H1 (cell line): ENCODE results near the gene LLGL1. TPM values are rescaled to one million over a fixed set of nuclear protein-coding genes. Genes with fewer than 3 reads are reported as not detected.

Experiments
- CTCF ChIA-PET: fragments of 300-600 bp; sonication (Branson Sonifier 250); formaldehyde crosslinking; loops from one replicate; lab custom pipeline; 2021; ENCODE audit not compliant: partially characterized antibody; lab: Charles Lee
- POLR2A ChIA-PET: fragments of 300-600 bp; sonication (Branson Sonifier 250); formaldehyde crosslinking; loops from one replicate; lab custom pipeline; 2021; ENCODE audit warnings: inconsistent platforms; ENCODE audit not compliant: partially characterized antibody; lab: Charles Lee
- DNase-seq, 2 experiments: peaks; one replicate each; pipeline versions ENCODE4 v3.0.0 to v3.0.0-alpha.2; 2010 to 2022; ENCODE audit warnings: low spot score in 2 of 2, low read depth in 1 of 2, mixed read lengths in 1 of 2
- FAIRE-seq: peaks from 2 replicates; lab custom pipeline; 2011; peaks lifted over from hg19 to GRCh38; lab: Jason Lieb, UNC
- H2AFZ ChIP-seq: 2 replicates; pipeline ENCODE4 v1.8.1; 2012; ENCODE audit warnings: low read length, inconsistent platforms
- H2AK5ac ChIP-seq: 2 replicates; pipeline ENCODE4 v1.6.1; 2013; ENCODE audit warnings: low read depth, low read length
- H2BK120ac ChIP-seq: replicated peaks from 2 replicates; pipeline ENCODE3; 2013; ENCODE audit warnings: low read depth, low read length, inconsistent platforms
- H2BK12ac ChIP-seq: 2 replicates; pipeline ENCODE4 v1.6.1; 2013; ENCODE audit warnings: low read depth, low read length
- H2BK15ac ChIP-seq: 2 replicates; pipeline ENCODE4 v1.6.1; 2013; ENCODE audit warnings: low read length
- H2BK20ac ChIP-seq: 2 replicates; pipeline ENCODE4 v1.6.1; 2013; ENCODE audit warnings: low read length
- H2BK5ac ChIP-seq: 2 replicates; pipeline ENCODE4 v1.6.1; 2013; ENCODE audit warnings: low read depth, low read length
- H3K14ac ChIP-seq: 2 replicates; pipeline ENCODE4 v1.6.1; 2013; ENCODE audit warnings: inconsistent platforms; ENCODE audit not compliant: insufficient read length
- H3K18ac ChIP-seq: 2 replicates; pipeline ENCODE4 v1.6.1; 2013; ENCODE audit warnings: low read length; ENCODE audit errors: extremely low read depth
- H3K23ac ChIP-seq: 2 replicates; pipeline ENCODE4 v1.6.1; 2013; ENCODE audit warnings: inconsistent platforms; ENCODE audit not compliant: insufficient read length
- H3K23me2 ChIP-seq: 2 replicates; pipeline ENCODE4 v1.6.1; 2013; ENCODE audit warnings: low read depth, low read length
- H3K27ac ChIP-seq: 2 replicates; pipeline ENCODE4 v1.6.1; 2011; ENCODE audit warnings: low read depth, low read length, inconsistent platforms
- H3K27me3 ChIP-seq, 4 experiments: replicated peaks in 1 of 4; 1 replicate in 1 of 4; 2 replicates in 3 of 4; pipeline versions ENCODE4 v1.6.1 to v1.8.1; 2011 to 2013; ENCODE audit warnings: low read length in 3 of 4, mild to moderate bottlenecking in 3 of 4, inconsistent platforms in 2 of 4, mixed read lengths in 2 of 4, moderate library complexity in 1 of 4; ENCODE audit not compliant: control insufficient read depth in 3 of 4, insufficient read depth in 3 of 4; ENCODE audit errors: extremely low read depth in 1 of 4
- H3K36me3 ChIP-seq, 4 experiments: 2 replicates each; pipeline versions ENCODE4 v1.6.1 to v1.8.1; 2011 to 2013; ENCODE audit warnings: mild to moderate bottlenecking in 4 of 4, low read length in 3 of 4, moderate library complexity in 2 of 4, control low read depth in 1 of 4, inconsistent platforms in 1 of 4; ENCODE audit not compliant: insufficient read depth in 4 of 4, control insufficient read depth in 2 of 4
- H3K4ac ChIP-seq: replicated peaks from 2 replicates; pipeline ENCODE3; 2013; ENCODE audit warnings: low read length, low read depth, mixed read lengths, inconsistent platforms; ENCODE audit not compliant: insufficient read length
- H3K4me1 ChIP-seq, 4 experiments: replicated peaks in 1 of 4; 1 replicate in 1 of 4; 2 replicates in 3 of 4; pipeline versions ENCODE4 v1.6.1 to v1.8.1; 2011 to 2013; ENCODE audit warnings: low read length in 3 of 4, inconsistent platforms in 2 of 4, mixed read lengths in 1 of 4; ENCODE audit not compliant: insufficient read depth in 4 of 4, control insufficient read depth in 3 of 4
- H3K4me2 ChIP-seq, 2 experiments: 2 replicates each; pipeline versions ENCODE4 v1.6.1 to v1.8.1; 2011 to 2013; ENCODE audit warnings: low read depth in 2 of 2, low read length in 2 of 2, control low read depth in 1 of 2, inconsistent platforms in 1 of 2, mild to moderate bottlenecking in 1 of 2; ENCODE audit not compliant: insufficient read depth in 1 of 2
- H3K4me3 ChIP-seq, 4 experiments: fragments of 200-600, 300-600 bp in 1 of 4; sonication (generic), shearing (Covaris generic), sonication (Bioruptor Twin) in 1 of 4; 2 replicates each; pipeline versions ENCODE4 v1.5.1 to v1.8.1; 2011 to 2016; ENCODE audit warnings: low read length in 4 of 4, low read depth in 3 of 4, control low read depth in 2 of 4, inconsistent platforms in 2 of 4, mild to moderate bottlenecking in 2 of 4, mixed read lengths in 1 of 4, moderate library complexity in 1 of 4; ENCODE audit not compliant: insufficient read depth in 2 of 4; ENCODE audit errors: extremely low read depth in 1 of 4
- H3K56ac ChIP-seq: replicated peaks from 2 replicates; pipeline ENCODE3; 2013; ENCODE audit warnings: low read depth, mild to moderate bottlenecking, mixed read lengths, low read length, inconsistent platforms; ENCODE audit not compliant: insufficient read length
- H3K79me1 ChIP-seq: 2 replicates; pipeline ENCODE4 v1.6.1; 2013; ENCODE audit warnings: low read depth, low read length, control low read depth
- H3K79me2 ChIP-seq, 2 experiments: 2 replicates each; pipeline versions ENCODE4 v1.6.1 to v1.8.1; 2012 to 2013; ENCODE audit warnings: low read length in 2 of 2, mild to moderate bottlenecking in 2 of 2, inconsistent platforms in 1 of 2; ENCODE audit not compliant: insufficient read depth in 2 of 2, control insufficient read depth in 1 of 2
- H3K9ac ChIP-seq, 4 experiments: replicated peaks in 1 of 4; 1 replicate in 1 of 4; 2 replicates in 3 of 4; pipeline versions ENCODE4 v1.6.1 to v1.8.1; 2011 to 2013; ENCODE audit warnings: low read depth in 3 of 4, low read length in 3 of 4, control low read depth in 2 of 4, mild to moderate bottlenecking in 2 of 4, moderate library complexity in 2 of 4, inconsistent platforms in 1 of 4; ENCODE audit errors: extremely low read depth in 1 of 4
- H3K9me3 ChIP-seq, 2 experiments: 2 replicates each; pipeline versions ENCODE4 v1.6.1 to v1.8.1; 2012 to 2013; ENCODE audit warnings: mild to moderate bottlenecking in 2 of 2, moderate library complexity in 2 of 2, control low read depth in 1 of 2, inconsistent platforms in 1 of 2, low read depth in 1 of 2, low read length in 1 of 2, mixed read lengths in 1 of 2; ENCODE audit not compliant: insufficient read depth in 2 of 2
- H4K20me1 ChIP-seq, 2 experiments: replicated peaks in 1 of 2; 2 replicates each; pipeline versions ENCODE3 to v1.8.1; 2011 to 2013; ENCODE audit warnings: inconsistent platforms in 2 of 2, low read length in 2 of 2, mild to moderate bottlenecking in 1 of 2; ENCODE audit not compliant: insufficient read depth in 2 of 2, control insufficient read depth in 1 of 2
- H4K5ac ChIP-seq: 2 replicates; pipeline ENCODE4 v1.6.1; 2013; ENCODE audit warnings: low read length, low read depth, mixed read lengths, inconsistent platforms; ENCODE audit not compliant: insufficient read length
- H4K8ac ChIP-seq: 2 replicates; pipeline ENCODE4 v1.8.0; 2013; ENCODE audit warnings: mild to moderate bottlenecking, moderate library complexity, low read length, inconsistent platforms; ENCODE audit not compliant: insufficient read depth; ENCODE audit errors: extremely low read depth
- H4K91ac ChIP-seq: replicated peaks from 2 replicates; pipeline ENCODE3; 2013; ENCODE audit warnings: low read length, mixed read lengths, inconsistent platforms; ENCODE audit not compliant: insufficient read length
- ASH2L ChIP-seq: fragments of 200-600, 300-600 bp; sonication (generic); IDR thresholded peaks from one replicate; pipeline ENCODE4 v1.7.1; 2017; ENCODE audit warnings: low read length
- BCL11A ChIP-seq, 2 experiments: IDR thresholded peaks; one replicate each; pipeline ENCODE4 v1.6.1; 2011; ENCODE audit warnings: low read depth in 2 of 2, low read length in 2 of 2, mild to moderate bottlenecking in 2 of 2
- BRCA1 ChIP-seq: IDR thresholded peaks from 2 replicates; pipeline ENCODE4 v1.6.1; 2012; ENCODE audit warnings: low read depth, low read length, improper control_type of control experiment
- CBX5 ChIP-seq: fragments of 300-800, 300-1000 bp; sonication (generic); IDR thresholded peaks from 2 replicates; pipeline ENCODE4 v1.7.1; 2016; ENCODE audit warnings: antibody characterized with exemption, low read length, low read depth
- CHD1 ChIP-seq: IDR thresholded peaks from 2 replicates; pipeline ENCODE4 v1.6.1; 2012; ENCODE audit warnings: low read depth, low read length, improper control_type of control experiment
- JUN ChIP-seq: IDR thresholded peaks from 2 replicates; pipeline ENCODE4 v1.6.1; 2011; ENCODE audit warnings: low read depth, mild to moderate bottlenecking, improper control_type of control experiment, low read length
- JUND ChIP-seq: IDR thresholded peaks from 2 replicates; pipeline ENCODE4 v1.6.1; 2011; ENCODE audit warnings: mild to moderate bottlenecking, improper control_type of control experiment, low read length
- MAFK ChIP-seq: IDR thresholded peaks from 2 replicates; pipeline ENCODE4 v1.6.1; 2012; ENCODE audit warnings: low read depth, mild to moderate bottlenecking, improper control_type of control experiment, low read length
- NRF1 ChIP-seq: IDR thresholded peaks from 2 replicates; pipeline ENCODE4 v1.6.1; 2011; ENCODE audit warnings: mild to moderate bottlenecking, low read depth, low read length, improper control_type of control experiment
- PHF8 ChIP-seq: fragments of 200-600 bp; sonication (generic); conservative IDR thresholded peaks from 2 replicates; pipeline ENCODE4 v1.7.1; 2012; ENCODE audit warnings: low read depth, mild to moderate bottlenecking, inconsistent platforms, low read length, moderate library complexity
- POU5F1 ChIP-seq: IDR thresholded peaks from 2 replicates; pipeline ENCODE4 v1.6.1; 2011; ENCODE audit warnings: low read depth, mild to moderate bottlenecking, low read length, moderate library complexity
- TAF7 ChIP-seq: optimal IDR thresholded peaks from 2 replicates; pipeline ENCODE3; 2011; ENCODE audit warnings: low read depth, mild to moderate bottlenecking, inconsistent platforms, low read length, moderate library complexity, borderline replicate concordance
- TEAD4 ChIP-seq: IDR thresholded peaks from 2 replicates; pipeline ENCODE4 v1.6.1; 2012; ENCODE audit warnings: low read depth, low read length, inconsistent platforms, mixed read lengths
- WGBS, 2 experiments: shearing (Covaris generic) in 1 of 2; methylation state at CpG; one replicate each; pipeline versions ENCODE4 v1.1.6 to v1.1.7; 2013 to 2015; ENCODE audit warnings: low lambda C conversion rate in 2 of 2, mixed read lengths in 2 of 2, inconsistent platforms in 1 of 2, low coverage in 1 of 2, missing lambda C conversion rate in 1 of 2; ENCODE audit not compliant: insufficient replicate concordance in 2 of 2, insufficient coverage in 1 of 2, insufficient read length in 1 of 2; ENCODE audit errors: extremely low coverage in 1 of 2, missing lambda C conversion rate in 1 of 2; 5-methylcytosine and 5-hydroxymethylcytosine counted together
- polyA plus RNA-seq, 7 experiments: library from polyadenylated mRNA; depleted of rRNA in 3 of 7; stranded (reverse) in 5 of 7; unstranded in 2 of 7; fragments of >200 nt in 5 of 7; fragments of 200-250 nt in 2 of 7; gene quantifications; 1 replicate in 5 of 7; 2 replicates in 1 of 7; 4 replicates in 1 of 7; pipeline versions ENCODE4 v1.2.1 to v1.2.3, GENCODE V29; 2011 to 2013; ENCODE audit warnings: missing spikeins in 2 of 7, mixed read lengths in 2 of 7
- total RNA-seq: library from RNA; stranded (reverse); fragmentation: NEBNext Ultra II Directional; extraction: Animal tissue kit (Norgen Biotek cat#: 25700); gene quantifications from 2 replicates; pipeline ENCODE4 v1.2.1, GENCODE V29; 2021
- TF ChIP-seq, protein P1 (sequence below): IDR thresholded peaks from 2 replicates; pipeline ENCODE4 v1.6.1; 2012; ENCODE audit warnings: inconsistent platforms

LLGL1 gene
- total and polyA plus RNA-seq, 2 of the 8 experiments (the other 6 are each of a cell fraction or from before 2014, with no cell fraction given): 71.3 to 107 TPM

DNA sequence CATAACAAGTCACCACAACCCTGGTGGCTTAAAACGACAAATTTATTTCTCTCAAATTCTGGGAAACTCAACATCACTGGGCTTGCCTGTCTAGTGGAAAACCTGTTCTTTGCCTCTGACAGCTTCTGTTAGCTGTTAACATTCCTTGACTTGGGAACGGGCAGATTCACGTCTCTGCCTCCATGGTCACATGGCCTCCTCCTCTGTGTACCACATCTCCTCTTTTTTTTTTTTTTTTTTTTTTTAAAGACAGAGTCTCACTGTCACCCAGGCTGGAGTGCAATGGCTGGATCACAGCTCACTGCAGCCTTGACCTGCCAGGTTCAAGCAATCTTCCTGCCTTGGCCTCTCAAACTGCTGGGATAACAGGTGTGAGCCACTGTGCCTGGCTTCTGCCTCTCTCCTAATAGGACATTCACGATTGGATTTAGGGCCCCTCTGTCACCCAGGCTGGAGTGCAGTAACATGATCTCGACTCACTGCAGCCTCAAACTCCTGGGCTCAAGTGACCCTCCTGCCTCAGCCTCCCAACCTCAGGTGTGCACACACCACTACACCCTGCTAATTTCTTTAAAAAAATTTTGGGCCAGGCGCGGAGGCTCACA is 11.7 kb upstream of the LLGL1 start:
- peaks cover 0 to 16% (median 6%) of the 10 kb centered on the region in 4 experiments; a peak in 4 of 8 replicates for H3K36me3 ChIP-seq
- H2AFZ ChIP-seq: no peak overlapping the region
- H3K9ac ChIP-seq: no peak overlapping the region
- no peak overlapping the region for H3K23ac ChIP-seq
- no peak overlapping the region for H2BK20ac ChIP-seq
- H3K18ac ChIP-seq: no peak overlapping the region
- ChIA-PET CTCF (interaction anchor here (1.2 to 11.4 kb wide), 4 partner anchors 9 to 16 kb away, joined by 3 to 76 read pairs (median 6); partner anchors contain the start of gene LLGL1), POLR2A (interaction anchor here (0.6 kb wide), 1 partner anchor 24 kb away, joined by 4 read pairs; no protein-coding TSS in a partner anchor)
- H2BK12ac ChIP-seq: no peak overlapping the region
- H3K4me3 ChIP-seq: no peak overlapping the region
- H3K27ac ChIP-seq: no peak overlapping the region
- no peaks in the 10 kb centered on the region for H3K4me1 ChIP-seq
- H3K56ac ChIP-seq: no peak overlapping the region
- no peaks in the 10 kb centered on the region for H3K23me2 ChIP-seq
- no peak overlapping the region for H2BK15ac ChIP-seq
- H3K4me2 ChIP-seq: no peak overlapping the region
- H3K4ac ChIP-seq: no peak overlapping the region
- H4K91ac ChIP-seq: no peak overlapping the region
- no peak overlapping the region for H2BK120ac ChIP-seq
- no peak overlapping the region for H4K5ac ChIP-seq
- H4K20me1 ChIP-seq: no peaks in the 10 kb centered on the region
- H3K9me3 ChIP-seq: no peaks in the 10 kb centered on the region
- H2BK5ac ChIP-seq: no peak overlapping the region
- DNase-seq: no peak
- FAIRE-seq: no peak
- H4K8ac ChIP-seq: no peak overlapping the region
- 90% methylated on average over 7 of the region's 7 CpGs; no CpG with 5 or more reads in 1 of the 2 experiments for WGBS, 2 experiments
- H3K14ac ChIP-seq: no peak overlapping the region
- H3K27me3 ChIP-seq: no peaks in the 10 kb centered on the region
- no peak overlapping the region for H2AK5ac ChIP-seq
- H3K79me2 ChIP-seq: no peaks in the 10 kb centered on the region
- no peaks in the 10 kb centered on the region for H3K79me1 ChIP-seq
- no peak for TF ChIP-seq NRF1
- TF ChIP-seq, protein P1, sequence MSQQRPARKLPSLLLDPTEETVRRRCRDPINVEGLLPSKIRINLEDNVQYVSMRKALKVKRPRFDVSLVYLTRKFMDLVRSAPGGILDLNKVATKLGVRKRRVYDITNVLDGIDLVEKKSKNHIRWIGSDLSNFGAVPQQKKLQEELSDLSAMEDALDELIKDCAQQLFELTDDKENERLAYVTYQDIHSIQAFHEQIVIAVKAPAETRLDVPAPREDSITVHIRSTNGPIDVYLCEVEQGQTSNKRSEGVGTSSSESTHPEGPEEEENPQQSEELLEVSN: no peak
- no peak for TF ChIP-seq TAF7
- TF ChIP-seq JUND: no peak
- TF ChIP-seq ASH2L: no peak
- TF ChIP-seq BRCA1: no peak
- no peak for TF ChIP-seq CBX5
- no peak for TF ChIP-seq TEAD4
- TF ChIP-seq CHD1: no peak
- no peak for TF ChIP-seq POU5F1
- no peak for TF ChIP-seq MAFK
- TF ChIP-seq JUN: no peak
- TF ChIP-seq BCL11A (IDR thresholded peaks at IDR 0.05; ENCODE audit: low read depth in 2 of 2, low read length in 2 of 2): no peak
- TF ChIP-seq PHF8: no peak
